ENCODE measurements around the gene LIN52.

The LIN52 gene

DNA sequence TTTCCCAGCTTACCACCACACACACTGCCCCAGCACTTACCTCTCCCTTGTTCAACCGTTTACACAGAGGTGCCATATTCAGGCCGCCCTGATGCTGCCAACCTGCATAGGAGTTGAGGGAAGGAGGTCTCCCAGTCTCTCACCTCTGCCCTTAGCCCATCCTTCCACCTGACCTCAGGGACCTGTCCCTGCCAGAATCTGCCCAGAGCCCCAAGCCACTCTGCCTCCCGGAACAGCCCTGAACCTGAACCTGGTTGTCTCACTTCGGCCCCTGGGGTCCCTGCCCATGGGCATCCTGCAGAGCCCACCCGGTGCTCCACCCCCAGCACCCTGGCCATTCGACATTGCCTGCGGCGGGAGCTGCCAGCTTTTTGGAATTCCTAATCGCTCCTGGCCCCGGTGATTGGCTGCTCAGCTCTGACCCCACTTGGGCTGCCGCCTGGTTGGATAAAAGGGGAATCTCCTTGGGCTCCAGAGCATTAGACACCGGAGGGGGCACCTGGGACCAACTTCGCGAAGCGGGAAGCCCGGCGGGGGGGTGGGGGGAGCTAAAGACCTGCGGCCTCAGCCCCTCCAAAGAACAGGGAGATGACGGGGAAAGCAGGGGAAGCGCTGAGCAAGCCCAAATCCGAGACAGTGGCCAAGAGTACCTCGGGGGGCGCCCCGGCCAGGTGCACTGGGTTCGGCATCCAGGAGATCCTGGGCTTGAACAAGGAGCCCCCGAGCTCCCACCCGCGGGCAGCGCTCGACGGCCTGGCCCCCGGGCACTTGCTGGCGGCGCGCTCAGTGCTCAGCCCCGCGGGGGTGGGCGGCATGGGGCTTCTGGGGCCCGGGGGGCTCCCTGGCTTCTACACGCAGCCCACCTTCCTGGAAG lies 154.5 kb downstream of the LIN52 start, which contains the start of gene VSX2:
TSS of gene VSX2 (plus strand) at position 476 of the 874 bp plus-strand sequence. CDS start at position 589, 113 bp downstream.
- no peak for DNase-seq

DNA sequence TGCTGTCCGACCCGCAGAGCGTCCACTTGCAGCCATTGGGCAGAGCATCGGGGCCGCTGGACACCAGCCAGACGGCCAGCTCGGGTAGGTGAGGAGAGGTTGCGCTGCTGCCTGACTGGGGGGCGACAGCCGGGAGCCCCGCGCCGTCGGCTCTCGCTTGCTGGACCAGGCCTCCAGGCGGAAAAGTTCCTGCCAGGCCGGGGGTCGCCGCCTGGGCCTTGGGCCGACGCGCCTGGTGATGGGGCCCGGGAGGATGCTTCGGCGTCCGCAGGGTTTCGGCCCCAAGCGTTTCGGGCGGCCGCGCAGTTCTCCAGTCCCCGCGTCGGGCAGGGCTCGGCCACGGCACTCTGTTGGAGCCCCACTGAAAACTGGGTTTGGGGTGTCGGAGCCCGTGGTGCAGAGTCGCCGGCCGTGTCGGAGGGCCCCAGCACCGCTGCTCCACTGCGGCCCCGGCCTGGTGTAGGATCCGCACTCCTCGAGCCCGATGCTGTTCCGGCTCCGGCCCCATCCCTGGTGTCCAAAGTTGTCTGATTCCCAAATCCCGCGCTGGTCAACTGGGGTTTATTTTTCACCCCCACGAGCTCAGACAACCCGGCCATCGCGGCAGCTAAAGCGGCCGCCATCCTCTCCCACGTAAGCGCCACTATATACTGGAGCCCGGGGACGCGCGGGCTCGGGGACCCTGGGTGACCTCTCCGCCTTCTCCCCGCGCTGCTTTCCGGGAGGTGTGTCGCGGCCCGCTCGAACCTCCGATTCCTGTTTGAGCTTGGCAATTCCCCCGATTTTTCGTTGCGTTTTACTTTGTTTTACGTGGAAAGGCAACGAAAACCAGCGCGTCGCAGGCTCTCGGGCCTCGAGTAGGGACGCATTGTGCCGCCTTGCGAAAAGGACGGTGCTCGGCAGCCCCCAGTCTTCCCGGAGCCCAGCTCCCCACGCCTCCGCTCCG lies 155.4 kb downstream of the LIN52 start:
- no peak for DNase-seq

DNA sequence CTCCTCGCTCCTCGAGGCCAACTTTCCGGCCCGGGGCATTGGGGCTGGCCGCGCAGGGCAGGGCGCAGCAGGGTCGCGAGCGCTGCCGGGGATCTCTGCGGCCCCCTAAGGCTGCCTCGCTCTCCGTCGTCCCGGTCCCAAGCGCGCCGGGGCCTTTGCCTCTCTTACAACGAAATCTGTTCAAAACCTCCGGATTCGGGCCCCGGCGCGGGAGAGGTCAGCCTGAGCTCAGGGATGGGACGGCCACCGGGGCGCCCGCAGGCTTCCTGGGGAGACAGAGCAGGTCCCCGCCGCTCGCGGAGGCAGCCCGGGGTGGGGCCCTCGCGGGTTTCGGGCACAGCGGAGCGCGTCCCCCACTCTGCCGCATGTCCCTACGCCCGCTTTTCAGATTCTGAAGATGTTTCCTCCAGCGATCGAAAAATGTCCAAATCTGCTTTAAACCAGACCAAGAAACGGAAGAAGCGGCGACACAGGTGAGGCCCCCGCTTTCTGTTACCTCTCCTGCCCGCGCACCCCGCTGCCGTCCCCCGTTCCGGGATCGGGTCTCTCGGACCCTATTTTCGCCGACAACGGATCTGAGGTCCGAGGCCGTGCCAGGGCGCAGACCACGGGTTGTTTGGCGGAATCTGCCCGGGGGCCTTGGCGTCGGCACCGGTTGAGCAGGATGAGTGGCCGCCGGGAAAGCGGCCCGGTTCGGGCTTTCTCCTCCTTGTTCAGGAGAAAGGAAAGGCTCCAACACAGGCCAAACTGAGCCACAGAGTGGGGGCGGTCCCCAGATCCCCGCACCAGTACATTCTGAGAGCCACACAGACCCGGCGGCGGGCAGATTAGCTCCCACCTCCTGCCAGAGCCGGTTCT lies 156.3 kb downstream of the LIN52 start:
- no peak for DNase-seq

DNA sequence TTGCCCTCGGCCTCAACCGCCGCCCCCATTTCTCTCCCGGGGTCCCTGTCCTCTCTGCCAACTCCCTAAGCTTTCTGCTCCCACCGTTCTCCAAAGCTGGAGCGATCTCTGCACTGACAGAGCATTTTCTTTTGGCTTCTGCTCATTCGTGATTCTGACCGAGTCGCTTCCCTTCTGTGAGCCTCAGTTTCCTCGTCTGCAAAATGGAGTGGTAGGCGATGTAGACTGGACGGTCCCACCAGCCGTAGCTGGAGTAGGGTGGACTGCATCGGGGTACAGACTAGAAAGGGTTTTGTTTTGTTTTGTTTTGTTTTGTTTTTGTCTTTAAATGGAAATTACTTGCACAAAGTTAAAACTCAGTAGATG lies 156.9 kb downstream of the LIN52 start:
- DNase-seq, result no peak

DNA sequence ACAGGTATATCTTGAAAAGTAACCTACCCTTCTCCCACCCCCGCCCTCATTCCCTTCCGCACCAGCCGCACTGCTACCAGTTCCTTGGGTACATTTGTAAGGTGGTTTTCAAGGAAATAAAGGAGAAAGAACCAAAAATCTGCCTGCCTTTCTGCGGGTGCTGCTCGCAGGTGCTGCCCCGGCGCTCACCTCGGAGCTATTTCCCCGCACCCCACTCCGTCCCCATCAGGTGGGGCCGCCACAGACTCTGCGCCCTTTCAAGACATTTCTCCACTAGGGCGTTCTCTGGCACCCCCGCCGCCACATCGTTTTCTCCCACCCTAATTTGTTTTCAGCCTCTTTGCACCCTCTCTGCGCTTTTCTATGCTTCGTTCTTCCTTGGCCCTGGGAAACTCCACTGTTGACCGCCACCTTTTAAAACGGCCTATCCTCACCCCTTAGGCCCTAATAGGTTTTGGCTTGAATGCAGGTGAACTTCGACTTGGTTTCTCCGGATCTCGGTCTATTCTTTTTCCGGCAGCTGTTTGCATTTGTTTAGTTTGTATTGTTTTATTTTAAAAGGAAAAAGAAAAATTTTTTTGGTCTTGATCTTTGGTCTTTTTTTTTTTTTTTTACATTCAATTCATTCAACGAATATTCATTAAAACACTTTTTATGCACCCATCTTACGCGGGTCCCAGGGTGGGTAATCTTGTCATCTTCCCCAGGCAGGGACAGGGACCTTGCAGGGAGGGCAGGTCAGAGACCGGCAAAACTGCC lies 157.4 kb downstream of the LIN52 start:
- no peak for DNase-seq

DNA sequence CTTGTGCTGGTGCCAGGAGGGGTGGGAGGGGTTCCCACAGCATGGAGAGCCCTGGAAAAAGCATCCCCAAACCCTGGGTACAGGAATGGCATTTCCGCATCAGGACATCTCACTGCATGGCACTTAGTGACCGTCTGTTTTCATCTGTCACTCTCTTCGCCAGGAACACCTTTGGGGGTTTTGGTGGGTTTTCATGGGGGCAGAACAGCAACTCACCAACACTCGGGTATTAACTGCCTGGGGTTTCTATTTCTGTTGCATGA lies 158.0 kb downstream of the LIN52 start:
- no peak for DNase-seq

DNA sequence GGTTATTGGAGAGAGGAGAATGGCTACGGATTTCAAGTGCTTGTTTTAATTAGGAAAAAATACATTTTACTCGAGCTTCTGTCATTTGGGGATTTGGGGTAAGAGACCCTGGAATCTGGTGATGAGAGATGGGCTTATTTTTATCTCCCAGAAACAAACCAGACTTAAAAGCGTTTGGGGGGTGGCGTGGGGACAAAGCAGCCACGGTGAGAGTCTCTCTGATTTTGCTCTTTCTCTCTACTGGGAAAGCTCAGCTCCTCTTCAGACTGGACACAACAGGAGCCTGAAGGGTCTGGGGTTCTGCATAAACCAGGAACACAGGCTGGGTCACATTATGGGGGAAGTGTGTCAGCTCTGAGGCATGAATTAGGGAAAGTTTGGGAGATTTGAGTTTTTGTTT lies 158.3 kb downstream of the LIN52 start:
- DNase-seq, result no peak

DNA sequence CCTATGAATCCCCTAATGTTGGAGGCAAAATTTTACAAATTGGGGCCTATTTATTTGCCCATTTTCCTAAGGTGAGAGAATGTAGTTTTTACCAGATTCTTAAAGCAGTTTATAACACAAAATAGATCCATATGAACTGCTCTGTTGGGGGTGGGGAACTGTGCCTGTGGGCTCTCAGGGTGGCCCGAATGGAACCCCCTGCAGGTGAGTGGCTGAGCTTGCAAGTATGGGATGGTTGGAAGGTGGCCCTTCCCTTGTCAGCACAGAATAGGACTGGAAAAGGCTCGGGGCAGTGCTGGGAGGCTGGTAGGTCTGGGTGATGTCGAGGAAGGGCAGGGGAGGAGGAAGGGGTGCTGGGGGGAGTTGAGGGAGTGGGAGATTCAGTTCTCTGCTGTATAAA lies 159.4 kb downstream of the LIN52 start:
- no peak for DNase-seq

DNA sequence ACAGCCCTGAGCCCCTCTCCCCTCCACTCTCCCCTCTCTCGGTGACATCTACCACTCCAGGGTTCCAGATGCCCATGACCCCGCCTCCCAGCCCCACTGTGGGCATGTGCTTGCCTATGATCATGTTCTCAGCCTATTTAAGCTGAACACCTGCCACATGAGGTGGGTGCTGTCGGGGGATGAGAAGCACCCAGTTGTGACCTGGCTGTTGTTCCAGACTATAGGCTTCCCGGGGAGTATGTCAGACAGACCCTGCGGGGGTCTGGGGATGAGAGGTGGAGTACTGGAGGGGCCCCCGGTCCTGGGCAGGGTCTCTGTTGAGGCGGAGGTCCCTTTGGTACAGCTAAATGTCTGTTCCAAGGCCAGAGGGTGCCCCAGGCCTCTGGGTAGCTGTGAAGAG lies 160.5 kb downstream of the LIN52 start:
- DNase-seq, result no peak

DNA sequence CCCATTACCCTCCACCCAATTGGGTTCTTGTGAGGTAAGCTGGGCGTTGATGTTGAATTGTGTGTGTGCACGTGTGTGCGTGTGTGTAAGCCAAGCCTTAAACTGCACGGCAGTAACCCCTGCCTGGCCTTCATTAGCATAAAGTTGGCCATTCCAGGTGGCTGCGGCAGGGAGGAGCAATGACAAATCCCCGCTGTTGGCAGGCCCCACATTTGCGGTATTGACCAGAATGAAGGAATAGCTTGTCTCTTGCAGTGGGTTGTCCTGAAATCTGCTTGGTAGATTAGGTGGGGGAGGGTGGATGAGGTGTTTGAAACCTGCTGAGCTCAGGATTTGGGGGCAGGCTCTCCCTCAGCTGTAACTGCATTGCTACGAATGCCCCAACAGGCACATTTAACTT lies 161.8 kb downstream of the LIN52 start:
- DNase-seq, result no peak

DNA sequence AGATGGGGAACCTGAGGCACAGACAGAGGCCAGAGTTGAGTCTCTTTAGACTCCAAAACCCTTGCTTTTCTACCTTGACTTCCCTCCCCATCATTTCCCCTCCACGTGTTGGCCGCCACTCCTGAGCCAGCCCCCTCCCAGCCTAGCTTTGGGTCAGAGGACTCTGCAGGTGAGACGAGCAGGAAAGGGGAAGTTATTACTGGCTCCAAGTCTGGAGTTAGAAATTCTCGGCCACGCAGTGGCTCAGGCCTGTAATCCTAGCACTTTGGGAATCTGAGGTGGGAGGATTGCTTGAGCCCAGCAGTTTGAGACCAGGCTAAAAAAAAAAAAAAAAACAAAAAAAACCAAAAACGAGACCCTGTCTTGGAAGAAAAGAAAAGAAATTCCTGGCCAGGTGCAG lies 163.3 kb downstream of the LIN52 start:
- no peak for DNase-seq

DNA sequence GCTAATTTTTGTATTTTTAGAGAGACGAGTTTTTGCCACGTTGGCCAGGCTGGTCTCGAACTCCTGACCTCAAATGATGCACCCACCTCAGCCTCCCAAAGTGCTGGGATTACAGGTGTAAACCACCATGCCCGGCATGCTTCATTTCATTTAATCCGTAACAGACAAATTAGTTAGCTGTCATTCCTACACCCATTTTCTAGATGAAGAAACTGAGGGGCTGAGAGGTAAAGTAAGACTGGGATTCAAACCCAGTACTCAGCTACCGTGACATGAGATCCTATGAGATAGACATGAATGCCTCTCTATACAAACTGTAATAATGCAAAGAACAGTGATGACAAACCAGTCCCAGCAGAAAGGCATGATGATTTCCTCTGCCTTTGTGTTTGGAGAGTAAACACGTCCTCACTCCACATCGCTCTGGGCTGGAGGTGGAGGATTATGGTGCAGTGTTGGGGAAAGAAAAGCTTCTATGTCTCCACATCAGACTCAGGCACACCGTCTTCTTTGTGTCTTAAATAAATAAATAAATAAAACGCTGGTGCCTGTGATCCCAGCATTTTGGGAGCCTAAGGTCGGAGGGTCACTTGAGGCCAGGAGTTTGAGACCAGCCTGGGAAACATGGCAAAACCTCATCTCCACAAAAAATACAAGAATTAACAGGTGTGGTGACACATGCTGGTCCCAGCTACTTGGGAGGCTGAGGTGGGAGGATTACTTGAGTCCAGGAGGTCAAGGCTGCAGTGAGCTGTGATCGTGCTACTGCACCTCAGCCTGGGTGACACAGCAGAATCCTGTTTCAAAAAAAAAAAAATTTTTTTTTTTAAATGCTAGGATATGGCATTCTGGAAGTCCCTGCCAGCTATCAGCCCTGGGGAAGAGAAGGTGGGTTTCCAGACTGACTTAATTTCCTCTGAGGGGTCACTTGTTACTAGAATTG lies 164.9 kb downstream of the LIN52 start:
- no peak for DNase-seq

Measured in activated CD4-positive, alpha-beta T cell treated with anti-CD3 and anti-CD28 coated beads, Interleukin-10, Interleukin-2, amounts not matched to agents 100 ng/mL and 50 ng/mL, durations not matched to agents 16 hours and 8 hours (primary cell).